PC-3 (cell line): ENCODE results near the gene FTO.

Experiments used
- CTCF ChIP-seq: fragments of 300-600 bp; sonication (generic); conservative IDR thresholded peaks from 2 replicates; pipeline ENCODE4 v1.5.1; 2017; ENCODE audit warnings: antibody characterized with exemption, low read depth, mild to moderate bottlenecking, low read length
- EZH2 ChIP-seq: fragments of 300-600 bp; sonication (generic); IDR thresholded peaks from one replicate; pipeline ENCODE4 v1.6.1; 2017; ENCODE audit warnings: antibody characterized with exemption, mild to moderate bottlenecking, low read length; ENCODE audit not compliant: unreplicated experiment

- no peak for TF ChIP-seq CTCF
- no peak for TF ChIP-seq EZH2
Observed at GRCh38 chr16:54033747-54034146, 329.8 kb downstream of the FTO start.
